NCI-H446 (cell line): ENCODE data around the gene ZNF593.
A peak's percentile ranks its signal among the peaks of the same experiment; 100 is the strongest.

Experiments used
- DNase-seq, 2 experiments: peaks; one replicate each; lab custom pipeline; 2025; lab: John Stamatoyannopoulos, UW

ZNF593 gene

GRCh38 chr1:26210147-26210870, 40.6 kb downstream of the ZNF593 start:
- no peak for DNase-seq

DNA sequence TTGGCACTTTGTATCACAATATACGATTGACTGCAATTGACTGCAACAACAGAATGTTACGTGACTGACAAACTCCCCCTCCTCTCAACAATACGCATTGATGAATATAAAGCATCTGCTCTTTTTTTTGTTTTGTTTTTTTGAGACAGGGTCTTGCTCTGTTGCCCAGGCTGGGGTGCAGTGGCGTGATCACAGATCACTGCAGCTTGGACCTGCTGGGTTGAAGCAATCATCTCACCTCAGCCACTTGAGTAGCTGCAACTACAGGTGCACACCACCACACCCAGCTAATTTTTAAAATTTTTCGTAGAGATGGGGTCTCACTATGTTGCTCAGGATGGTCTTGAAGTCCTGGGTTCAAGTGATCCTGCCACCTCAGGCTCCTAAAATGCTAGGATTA, 43.0 kb downstream of the ZNF593 start:
- no peak for DNase-seq

DNA sequence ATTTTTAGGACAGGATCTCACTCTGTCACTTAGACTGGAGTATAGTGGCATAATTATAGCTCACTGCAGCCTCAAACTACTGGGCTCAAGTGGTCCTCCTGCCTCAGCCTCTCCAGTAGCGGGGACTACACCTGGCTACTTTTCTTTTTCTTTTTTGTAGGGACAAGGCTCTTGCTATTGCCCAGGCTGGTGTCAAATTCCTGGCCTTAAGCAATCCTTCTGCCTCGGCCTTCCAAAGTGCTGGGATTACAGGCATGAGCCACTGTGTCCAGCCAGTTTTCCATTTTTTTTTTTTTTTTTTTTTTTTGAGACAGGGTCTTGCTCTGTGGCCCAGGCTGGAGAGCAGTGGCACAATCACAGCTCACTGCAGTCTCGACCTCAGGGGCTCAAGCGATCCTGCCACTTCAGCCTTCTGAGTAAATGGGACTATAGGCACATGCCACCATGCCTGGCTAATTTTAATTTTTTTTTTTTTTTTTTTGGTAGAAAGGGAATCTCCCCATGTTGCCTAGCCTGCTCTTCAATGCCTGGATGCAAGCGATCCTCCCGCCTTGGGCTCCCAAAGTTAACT, 43.7 kb downstream of the ZNF593 start:
- no peak for DNase-seq

DNA sequence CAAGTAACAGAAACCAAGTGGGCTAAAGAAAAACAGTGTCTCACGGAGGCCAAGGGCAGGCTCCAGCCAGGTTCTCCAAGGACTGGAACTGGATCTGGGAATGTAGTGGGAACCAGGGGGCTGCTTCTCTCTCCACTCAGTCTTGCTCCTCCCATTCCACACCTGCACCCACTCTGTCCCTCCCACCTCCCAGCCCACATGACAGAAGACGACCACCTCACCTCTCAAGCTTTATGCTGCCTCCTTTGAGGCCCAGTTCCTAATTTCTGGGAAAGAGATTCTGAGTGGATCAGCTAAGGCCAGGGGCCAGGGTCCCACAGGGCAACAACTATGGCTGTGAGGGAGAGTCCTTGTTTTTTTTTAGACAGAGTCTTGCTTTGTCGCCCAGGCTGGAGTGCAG, 45.5 kb downstream of the ZNF593 start:
- DNase-seq: no peak

GRCh38 chr1:26218906-26219494, 49.3 kb downstream of the ZNF593 start:
- DNase-seq: peak in 1 of 2 experiments; percentile 69
